Karpas-422 (cell line): ENCODE measurements around the gene WDTC1. TPM values are rescaled to one million over a fixed set of nuclear protein-coding genes. Genes with fewer than 3 reads are reported as not detected.
A peak's percentile ranks its signal among the peaks of the same experiment; 100 is the strongest.

Experiments used
- DNase-seq: peaks from one replicate; pipeline ENCODE4 v3.0.0-alpha.2; 2015
- H2AFZ ChIP-seq: fragments of 200-600 bp; sonication (generic); 2 replicates; pipeline ENCODE4 v1.6.1; 2014; ENCODE audit warnings: antibody characterized with exemption, low read length, mixed read lengths
- H3K27ac ChIP-seq: fragments of 200-600 bp; sonication (generic); 2 replicates; pipeline ENCODE4 v1.5.1; 2014; ENCODE audit warnings: mild to moderate bottlenecking, low read length, moderate library complexity
- H3K27me3 ChIP-seq: fragments of 200-600 bp; sonication (generic); 2 replicates; pipeline ENCODE4 v1.6.1; 2014; ENCODE audit warnings: low read length, mixed read lengths
- H3K36me3 ChIP-seq: fragments of 200-600 bp; sonication (generic); 2 replicates; pipeline ENCODE4 v1.6.1; 2014; ENCODE audit warnings: low read length, mixed read lengths; ENCODE audit not compliant: insufficient read depth
- H3K4me1 ChIP-seq: fragments of 200-600 bp; sonication (generic); 2 replicates; pipeline ENCODE4 v1.6.1; 2014; ENCODE audit warnings: mild to moderate bottlenecking, low read length, mixed read lengths
- H3K4me2 ChIP-seq: fragments of 200-600 bp; sonication (generic); 2 replicates; pipeline ENCODE4 v1.6.1; 2014; ENCODE audit warnings: low read length, low read depth, mild to moderate bottlenecking; ENCODE audit not compliant: poor library complexity, severe bottlenecking
- H3K4me3 ChIP-seq: fragments of 200-600 bp; sonication (generic); 2 replicates; pipeline ENCODE4 v1.5.1; 2014; ENCODE audit warnings: mild to moderate bottlenecking, antibody characterized with exemption, low read length, mixed read lengths
- H3K79me2 ChIP-seq: fragments of 200-600 bp; sonication (generic); 2 replicates; pipeline ENCODE4 v1.6.1; 2014; ENCODE audit warnings: mild to moderate bottlenecking, low read length, mixed read lengths
- H3K9ac ChIP-seq: fragments of 200-600 bp; sonication (generic); 2 replicates; pipeline ENCODE4 v1.6.0; 2014; ENCODE audit warnings: low read length
- H3K9me2 ChIP-seq: fragments of 200-600 bp; sonication (generic), shearing (Covaris generic); replicated peaks from 2 replicates; pipeline ENCODE4 v1.6.0; 2014; ENCODE audit warnings: mild to moderate bottlenecking, low read length, moderate library complexity; ENCODE audit not compliant: insufficient read depth
- H3K9me3 ChIP-seq: fragments of 300-700, 200-600 bp; sonication (generic); 2 replicates; pipeline ENCODE4 v1.6.1; 2014; ENCODE audit warnings: low read length, mixed read lengths
- H4K20me1 ChIP-seq: fragments of 200-600 bp; sonication (generic); 2 replicates; pipeline ENCODE4 v1.6.1; 2014; ENCODE audit warnings: mild to moderate bottlenecking, antibody characterized with exemption, low read length, low read depth; ENCODE audit not compliant: insufficient read depth
- small RNA-seq: library from RNA; depleted of rRNA; stranded (forward); fragments of <200 nt; gene quantifications from one replicate; pipeline ENCODE3, GENCODE V24; 2014
- total RNA-seq: library from RNA; depleted of rRNA; stranded (reverse); fragments of >200 nt; shearing (Covaris generic); gene quantifications from 2 replicates; pipeline ENCODE4 v1.2.3, GENCODE V29; 2014; ENCODE audit warnings: low replicate concordance; rRNA removed

The WDTC1 gene
- total RNA-seq, 1 experiment from 2014 or later, result 37.0 TPM

- H2AFZ ChIP-seq, result peak overlapping the region; percentile 22; the same call in 1 of the 2 replicates
These were observed 122.3 kb downstream of the WDTC1 start for GRCh38 chr1:27356619-27357280.

GRCh38 chr1:27357281-27358037 lies 123.0 kb downstream of the WDTC1 start:
- peak overlapping the region; percentile 22; the same call in 1 of the 2 replicates for H2AFZ ChIP-seq
- no peaks in the 10 kb centered on the region for H4K20me1 ChIP-seq
- no peaks in the 10 kb centered on the region for H3K9me2 ChIP-seq
- peaks cover 13% of the 10 kb centered on the region for H3K4me1 ChIP-seq
- no peak overlapping the region for H3K27ac ChIP-seq
- no peaks in the 10 kb centered on the region for H3K36me3 ChIP-seq
- peak; percentile 89 for DNase-seq
- peak overlapping the region; percentile 64 for H3K4me2 ChIP-seq
- H3K4me3 ChIP-seq, result peak overlapping the region; percentile 58
- no peaks in the 10 kb centered on the region for H3K9me3 ChIP-seq
- peak overlapping the region; percentile 65 for H3K9ac ChIP-seq
- H3K79me2 ChIP-seq, result no peaks in the 10 kb centered on the region
- H3K27me3 ChIP-seq, result no peaks in the 10 kb centered on the region

More at GRCh38 chr1:27356619-27357280, 122.3 kb downstream of the WDTC1 start:
- no peaks in the 10 kb centered on the region for H3K9me3 ChIP-seq
- peak overlapping the region; percentile 65 for H3K9ac ChIP-seq
- H3K27me3 ChIP-seq, result no peaks in the 10 kb centered on the region
- H3K9me2 ChIP-seq, result no peaks in the 10 kb centered on the region
- H3K36me3 ChIP-seq, result no peaks in the 10 kb centered on the region
- H3K4me1 ChIP-seq, result peaks cover 13% of the 10 kb centered on the region
- H4K20me1 ChIP-seq, result no peaks in the 10 kb centered on the region
- H3K79me2 ChIP-seq, result no peaks in the 10 kb centered on the region
- no peak overlapping the region for H3K27ac ChIP-seq
- DNase-seq, result peak; percentile 78
- H3K4me3 ChIP-seq, result peak overlapping the region; percentile 58
- H3K4me2 ChIP-seq, result peak overlapping the region; percentile 64

Small RNAs within 50 kb of the gene (small RNA-seq; reads per million reads assigned to genes)
- gene RF00019 (not detected), gene RNU6-48P (not detected), gene SNRPEP7 (not detected)

Other genes with a start within 250 kb of the WDTC1 start
- gene TRNP1, start 240.9 kb upstream of the WDTC1 start, total RNA-seq, result not detected in 2 replicates
- gene TENT5B, start 221.8 kb upstream of the WDTC1 start, total RNA-seq, result not detected in 2 replicates
- gene SLC9A1, start 79.5 kb upstream of the WDTC1 start, total RNA-seq, result 35.3 and 48.6 TPM in 2 replicates
- 27.4 and 27.9 TPM in 2 replicates for gene TMEM222, start 87.5 kb downstream of the WDTC1 start, total RNA-seq
- 35.6 and 119 TPM in 2 replicates for gene SYTL1, start 107.4 kb downstream of the WDTC1 start, total RNA-seq
- 3.0 and 5.2 TPM in 2 replicates for gene MAP3K6, start 132.3 kb downstream of the WDTC1 start, total RNA-seq
- gene FCN3, start 140.2 kb downstream of the WDTC1 start, total RNA-seq, result not detected in 2 replicates
- gene CD164L2, start 148.7 kb downstream of the WDTC1 start, total RNA-seq, result 0.22 TPM in 1 of 2 replicates, not detected in the other
- gene GPR3, start 158.0 kb downstream of the WDTC1 start, total RNA-seq, result 3.6 and 3.7 TPM in 2 replicates